A549 treated with AZD2906 at 1 μM for 4 hours (cell line): Measurements from ENCODE around the gene OR6C75. TPM values are rescaled to one million over a fixed set of nuclear protein-coding genes. Genes with fewer than 3 reads are reported as not detected.

Experiments
- total RNA-seq: library from RNA; stranded (reverse); fragments of 200-300 nt; extraction: Qiagen RNA extraction; gene quantifications from 5 replicates; pipeline ENCODE4 v1.2.3, GENCODE V29; 2022

OR6C75 gene
- total RNA-seq = not detected in 5 replicates

GRCh38 chr12:55362675-55363074, at the start of gene OR6C75:
Gene OR6C75 (plus strand): TSS chr12:55362975. CDS start chr12:55365111, 2,136 bp downstream.

GRCh38 chr12:55314043-55314442, 48.7 kb upstream of the OR6C75 start, which contains the start of gene OR6C1:
Gene OR6C1 (plus strand): TSS chr12:55314343. CDS start chr12:55320600, 6,257 bp downstream.

GRCh38 chr12:55330446-55330845, 32.3 kb upstream of the OR6C75 start, which contains the start of gene OR6C3:
Gene OR6C3 (plus strand): TSS chr12:55330746. CDS start chr12:55331701, 955 bp downstream.

GRCh38 chr12:55400229-55400628, 37.5 kb downstream of the OR6C75 start, which contains the start of gene OR6C65:
Gene OR6C65 (plus strand): TSS chr12:55400529. CDS start chr12:55400529, 0 bp downstream.

Other genes starting within 250 kb of the OR6C75 start
- not detected in 5 replicates for gene OR9K2, start 236.6 kb upstream of the OR6C75 start, total RNA-seq
- gene OR10A7, start 141.9 kb upstream of the OR6C75 start, total RNA-seq = not detected in 5 replicates
- not detected in 5 replicates for gene OR6C74, start 118.4 kb upstream of the OR6C75 start, total RNA-seq
- gene OR6C6, start 66.4 kb upstream of the OR6C75 start, total RNA-seq = not detected in 5 replicates
- not detected in 5 replicates for gene OR6C1, start 48.6 kb upstream of the OR6C75 start, total RNA-seq
- not detected in 5 replicates for gene OR6C3, start 32.2 kb upstream of the OR6C75 start, total RNA-seq
- gene OR6C65, start 37.6 kb downstream of the OR6C75 start, total RNA-seq = not detected in 5 replicates
- not detected in 5 replicates for gene OR6C76, start 63.3 kb downstream of the OR6C75 start, total RNA-seq
- gene OR6C2, start 81.1 kb downstream of the OR6C75 start, total RNA-seq = not detected in 5 replicates
- gene OR6C70, start 107.2 kb downstream of the OR6C75 start, total RNA-seq = not detected in 5 replicates
- not detected in 5 replicates for gene OR6C68, start 129.4 kb downstream of the OR6C75 start, total RNA-seq
- not detected in 5 replicates for gene OR6C4, start 186.6 kb downstream of the OR6C75 start, total RNA-seq
- not detected in 5 replicates for gene OR2AP1, start 209.5 kb downstream of the OR6C75 start, total RNA-seq